Loucy (cell line): ENCODE data around the gene ARHGAP11B.
"Not testable (repeated sequence)": the region's sequence is repeated elsewhere in the genome, so short reads cannot be mapped to it uniquely, and the experiment has no call there.

Experiments used
- H2AFZ ChIP-seq: fragments of 200-600 bp; sonication (generic); 2 replicates; pipeline ENCODE4 v1.6.0; 2016; ENCODE audit warnings: antibody characterized with exemption, mild to moderate bottlenecking, low read length, moderate library complexity
- H3F3A ChIP-seq: fragments of 200-600 bp; 2 replicates; pipeline ENCODE4 v1.6.0; 2016; ENCODE audit warnings: antibody characterized with exemption, low read depth, mild to moderate bottlenecking
- H3K27me3 ChIP-seq: fragments of 200-600 bp; sonication (generic); 2 replicates; pipeline ENCODE4 v1.6.1; 2014; ENCODE audit warnings: low read length, mild to moderate bottlenecking; ENCODE audit not compliant: insufficient read depth, poor library complexity, severe bottlenecking
- H3K36me3 ChIP-seq: fragments of 200-600 bp; sonication (generic); 2 replicates; pipeline ENCODE4 v1.6.1; 2016; ENCODE audit warnings: low read length; ENCODE audit not compliant: insufficient read depth
- H3K4me1 ChIP-seq: fragments of 200-600 bp; sonication (generic); 2 replicates; pipeline ENCODE4 v1.5.1; 2014; ENCODE audit warnings: low read length, mild to moderate bottlenecking; ENCODE audit not compliant: insufficient read depth, poor library complexity, severe bottlenecking
- H3K4me2 ChIP-seq: fragments of 200-600 bp; sonication (generic); 2 replicates; pipeline ENCODE4 v1.6.0; 2014; ENCODE audit warnings: antibody characterized with exemption, low read length, low read depth, mild to moderate bottlenecking; ENCODE audit not compliant: poor library complexity, severe bottlenecking
- H3K4me3 ChIP-seq: fragments of 200-600 bp; sonication (generic); 2 replicates; pipeline ENCODE4 v1.5.1; 2014; ENCODE audit warnings: low read length, mild to moderate bottlenecking, mixed read lengths; ENCODE audit not compliant: poor library complexity, severe bottlenecking
- H3K79me2 ChIP-seq: fragments of 200-600 bp; sonication (generic); 2 replicates; pipeline ENCODE4 v1.6.1; 2014; ENCODE audit warnings: low read length; ENCODE audit not compliant: insufficient read depth
- H3K9ac ChIP-seq: fragments of 200-600 bp; sonication (generic); 2 replicates; pipeline ENCODE4 v1.6.0; 2014; ENCODE audit warnings: mild to moderate bottlenecking, low read depth, low read length, moderate library complexity; ENCODE audit not compliant: poor library complexity, severe bottlenecking
- H3K9me2 ChIP-seq: fragments of 200-600 bp; sonication (generic); replicated peaks from 2 replicates; pipeline ENCODE4 v1.6.1; 2016; ENCODE audit warnings: low read depth, low read length, mixed read lengths
- H3K9me3 ChIP-seq: fragments of 200-600 bp; sonication (generic); 2 replicates; pipeline ENCODE4 v1.6.1; 2014; ENCODE audit warnings: mild to moderate bottlenecking, antibody characterized with exemption, low read length, low read depth; ENCODE audit not compliant: insufficient read depth
- H4K20me1 ChIP-seq: fragments of 200-600 bp; sonication (generic); 2 replicates; pipeline ENCODE4 v1.6.0; 2014; ENCODE audit warnings: antibody characterized with exemption, low read length, mild to moderate bottlenecking; ENCODE audit not compliant: insufficient read depth, poor library complexity, severe bottlenecking
- CTCF ChIP-seq: fragments of 200-600 bp; sonication (generic); conservative IDR thresholded peaks from 2 replicates; pipeline ENCODE4 v1.5.1; 2014; ENCODE audit warnings: mild to moderate bottlenecking, antibody characterized with exemption, low read length
- EZH2phosphoT487 ChIP-seq: fragments of 200-600 bp; IDR thresholded peaks from 2 replicates; pipeline ENCODE4 v1.6.1; 2018; ENCODE audit warnings: antibody characterized with exemption, mild to moderate bottlenecking, moderate library complexity, borderline replicate concordance

The ARHGAP11B gene

GRCh38 chr15:30675126-30675525, 49.2 kb downstream of the ARHGAP11B start:
- H3K79me2 ChIP-seq, result peaks cover 17% of the 10 kb centered on the region; the same call in 1 of the 2 replicates
- no peaks in the 10 kb centered on the region for H3K9me3 ChIP-seq
- H2AFZ ChIP-seq, result no peak overlapping the region
- H3K36me3 ChIP-seq, result peaks cover 74% of the 10 kb centered on the region; the same call in 1 of the 2 replicates
- no peaks in the 10 kb centered on the region for H3K9me2 ChIP-seq
- H3K4me1 ChIP-seq, result no peaks in the 10 kb centered on the region
- TF ChIP-seq CTCF (no peak), EZH2phosphoT487 (no peak)
- no peak overlapping the region for H3K9ac ChIP-seq
- no peak overlapping the region for H3K4me3 ChIP-seq
- peaks cover 3% of the 10 kb centered on the region for H4K20me1 ChIP-seq
- H3K4me2 ChIP-seq, result no peak overlapping the region
- no peaks in the 10 kb centered on the region; the same call in 1 of the 2 replicates for H3F3A ChIP-seq
- no peaks in the 10 kb centered on the region for H3K27me3 ChIP-seq

- not testable (repeated sequence) for H3K4me3 ChIP-seq, H3K79me2 ChIP-seq, H3K4me1 ChIP-seq, H3F3A ChIP-seq, H3K27me3 ChIP-seq, H2AFZ ChIP-seq, H4K20me1 ChIP-seq, H3K9me2 ChIP-seq, H3K4me2 ChIP-seq, H3K9ac ChIP-seq, H3K9me3 ChIP-seq
- H3K36me3 ChIP-seq, result peaks cover 74% of the 10 kb centered on the region; the same call in 1 of the 2 replicates
Measured at GRCh38 chr15:30675891-30676290, 50.0 kb downstream of the ARHGAP11B start.

- not testable (repeated sequence) for H3K79me2 ChIP-seq, H3K4me2 ChIP-seq, H3K9me3 ChIP-seq, H3K9ac ChIP-seq, H3K27me3 ChIP-seq, H3K4me1 ChIP-seq, H3K4me3 ChIP-seq, H2AFZ ChIP-seq, H3K9me2 ChIP-seq, H4K20me1 ChIP-seq, H3F3A ChIP-seq
- H3K36me3 ChIP-seq, result peaks cover 54% of the 10 kb centered on the region; the same call in 1 of the 2 replicates
Measured at GRCh38 chr15:30680997-30681396, 55.1 kb downstream of the ARHGAP11B start.

- not testable (repeated sequence) for H3K4me2 ChIP-seq, H3K4me3 ChIP-seq, H3K9me2 ChIP-seq, H3K27me3 ChIP-seq, H4K20me1 ChIP-seq, H3K9me3 ChIP-seq, H3K79me2 ChIP-seq, H3K9ac ChIP-seq, H3K4me1 ChIP-seq, H3F3A ChIP-seq, H2AFZ ChIP-seq
- H3K36me3 ChIP-seq, result peaks cover 13% of the 10 kb centered on the region; the same call in 1 of the 2 replicates
Measured at GRCh38 chr15:30685709-30686285, 59.9 kb downstream of the ARHGAP11B start.

- H3K79me2 ChIP-seq, H3K4me3 ChIP-seq, H3K4me1 ChIP-seq, H3K9me2 ChIP-seq, H3F3A ChIP-seq, H3K4me2 ChIP-seq, H3K9me3 ChIP-seq, H3K27me3 ChIP-seq, H3K9ac ChIP-seq, H2AFZ ChIP-seq, H4K20me1 ChIP-seq: not testable (repeated sequence)
- H3K36me3 ChIP-seq, result peaks cover 11% of the 10 kb centered on the region; the same call in 1 of the 2 replicates
Measured at GRCh38 chr15:30686651-30687050, 60.7 kb downstream of the ARHGAP11B start.
